NCI-H1048 (cell line): Measurements from ENCODE around the gene CXCL1.

ENCODE experiments used
- DNase-seq: peaks from one replicate; lab custom pipeline; 2025; lab: John Stamatoyannopoulos, UW

The CXCL1 gene

DNA sequence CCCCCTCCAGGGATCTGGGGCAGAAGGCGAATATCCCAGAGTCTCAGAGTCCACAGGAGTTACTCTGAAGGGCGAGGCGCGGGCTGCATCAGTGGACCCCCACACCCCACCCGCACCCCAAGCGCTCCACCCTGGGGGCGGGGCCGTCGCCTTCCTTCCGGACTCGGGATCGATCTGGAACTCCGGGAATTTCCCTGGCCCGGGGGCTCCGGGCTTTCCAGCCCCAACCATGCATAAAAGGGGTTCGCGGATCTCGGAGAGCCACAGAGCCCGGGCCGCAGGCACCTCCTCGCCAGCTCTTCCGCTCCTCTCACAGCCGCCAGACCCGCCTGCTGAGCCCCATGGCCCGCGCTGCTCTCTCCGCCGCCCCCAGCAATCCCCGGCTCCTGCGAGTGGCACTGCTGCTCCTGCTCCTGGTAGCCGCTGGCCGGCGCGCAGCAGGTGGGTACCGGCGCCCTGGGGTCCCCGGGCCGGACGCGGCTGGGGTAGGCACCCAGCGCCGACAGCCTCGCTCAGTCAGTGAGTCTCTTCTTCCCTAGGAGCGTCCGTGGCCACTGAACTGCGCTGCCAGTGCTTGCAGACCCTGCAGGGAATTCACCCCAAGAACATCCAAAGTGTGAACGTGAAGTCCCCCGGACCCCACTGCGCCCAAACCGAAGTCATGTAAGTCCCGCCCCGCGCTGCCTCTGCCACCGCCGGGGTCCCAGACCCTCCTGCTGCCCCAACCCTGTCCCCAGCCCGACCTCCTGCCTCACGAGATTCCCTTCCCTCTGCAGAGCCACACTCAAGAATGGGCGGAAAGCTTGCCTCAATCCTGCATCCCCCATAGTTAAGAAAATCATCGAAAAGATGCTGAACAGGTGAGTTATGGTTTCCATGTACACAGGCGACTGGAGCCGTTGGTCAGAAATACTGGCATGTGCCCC is at the start of gene CXCL1:
Gene CXCL1, plus strand, starts transcription at position 264 of the 926 bp plus-strand sequence. Its CDS starts 78 bp downstream, at position 342.
- no peak for DNase-seq

DNA sequence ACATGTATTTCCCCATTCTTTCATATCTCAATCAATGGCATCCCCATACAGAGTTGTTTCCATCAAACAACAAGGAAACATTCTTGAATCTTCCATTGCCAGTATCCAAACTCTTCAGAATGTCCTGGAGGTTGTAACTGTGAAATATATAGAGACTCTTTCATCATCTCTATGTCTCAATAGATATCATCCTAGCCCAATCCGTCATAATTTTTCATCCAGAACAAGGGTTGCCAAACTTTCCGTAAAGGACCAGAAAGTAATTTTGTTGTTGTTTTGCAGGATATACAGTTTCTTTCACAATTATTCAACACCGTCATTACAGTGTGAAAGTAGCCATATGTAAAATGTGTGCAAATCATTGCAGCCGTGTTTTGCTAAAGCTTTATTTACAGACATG is 47.9 kb upstream of the CXCL1 start:
- no peak for DNase-seq

GRCh38 chr4:73822389-73822788 is 46.8 kb upstream of the CXCL1 start:
- no peak for DNase-seq

DNA sequence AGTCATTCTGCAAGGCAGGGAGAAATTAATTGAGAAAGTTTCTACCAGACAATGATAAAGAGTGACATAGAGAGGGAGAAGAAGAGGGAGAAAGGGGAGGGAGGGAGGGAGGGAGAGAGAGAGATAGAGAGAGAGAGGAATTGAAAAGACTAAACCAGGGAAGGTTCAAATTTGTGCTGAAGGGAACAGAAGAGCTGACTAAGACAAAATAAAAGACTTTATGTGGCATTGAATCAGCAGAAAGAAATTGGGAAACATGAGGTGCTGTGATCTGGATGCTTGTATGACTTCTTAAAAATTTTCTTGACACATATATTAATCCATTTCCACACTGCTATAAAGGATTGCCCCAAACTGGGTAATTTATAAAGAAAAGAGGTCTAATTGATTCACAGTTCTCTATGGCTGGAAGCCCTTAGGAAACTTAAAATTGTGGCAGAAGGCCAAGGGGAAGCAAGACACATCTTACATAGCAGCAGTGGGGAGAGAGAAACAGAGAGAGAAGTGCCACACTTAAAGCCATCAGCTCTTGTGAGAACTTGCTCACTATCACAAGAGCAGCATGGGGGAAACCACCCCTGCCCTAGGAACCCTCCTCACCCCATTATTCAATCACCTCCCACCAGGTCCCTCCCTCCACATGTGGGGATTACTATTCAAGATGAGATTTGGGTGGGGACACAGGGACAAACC is 46.2 kb upstream of the CXCL1 start:
- DNase-seq, result no peak

- DNase-seq, result no peak
Observed at GRCh38 chr4:73823760-73824159, 45.4 kb upstream of the CXCL1 start.

- no peak for DNase-seq
Observed at GRCh38 chr4:73828956-73829355, 40.2 kb upstream of the CXCL1 start.

DNA sequence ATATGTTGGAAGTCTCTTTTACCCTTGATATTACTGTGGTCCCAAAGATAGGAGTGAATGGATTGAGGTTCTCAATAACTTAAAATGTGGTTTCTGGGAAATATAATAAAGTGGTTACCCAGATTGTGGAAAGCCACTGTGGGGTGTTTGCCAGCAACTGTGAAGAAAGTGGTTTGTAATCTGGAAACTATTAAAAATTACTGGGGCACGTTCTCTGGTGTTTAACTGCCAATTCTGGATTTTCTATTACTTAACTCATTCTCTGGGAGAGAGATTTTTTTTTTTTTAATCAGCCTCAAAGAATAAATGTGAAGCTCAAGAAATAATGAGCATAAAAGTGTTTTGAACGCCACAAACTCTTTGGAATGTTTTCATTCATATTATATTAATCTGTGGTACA is 37.6 kb upstream of the CXCL1 start:
- no peak for DNase-seq

GRCh38 chr4:73832651-73833237 is 36.4 kb upstream of the CXCL1 start:
- DNase-seq, result no peak

GRCh38 chr4:73836373-73837279 is 32.6 kb upstream of the CXCL1 start, which contains the start of gene CXCL6:
Gene CXCL6 (plus strand): TSS chr4:73836678. CDS start chr4:73836751, 73 bp downstream.
- no peak for DNase-seq

GRCh38 chr4:73839071-73839470 is 30.1 kb upstream of the CXCL1 start:
- DNase-seq, result no peak

- no peak for DNase-seq
Observed at GRCh38 chr4:73839715-73840114, 29.5 kb upstream of the CXCL1 start.

- no peak for DNase-seq
Observed at GRCh38 chr4:73841243-73841925, 27.8 kb upstream of the CXCL1 start.

DNA sequence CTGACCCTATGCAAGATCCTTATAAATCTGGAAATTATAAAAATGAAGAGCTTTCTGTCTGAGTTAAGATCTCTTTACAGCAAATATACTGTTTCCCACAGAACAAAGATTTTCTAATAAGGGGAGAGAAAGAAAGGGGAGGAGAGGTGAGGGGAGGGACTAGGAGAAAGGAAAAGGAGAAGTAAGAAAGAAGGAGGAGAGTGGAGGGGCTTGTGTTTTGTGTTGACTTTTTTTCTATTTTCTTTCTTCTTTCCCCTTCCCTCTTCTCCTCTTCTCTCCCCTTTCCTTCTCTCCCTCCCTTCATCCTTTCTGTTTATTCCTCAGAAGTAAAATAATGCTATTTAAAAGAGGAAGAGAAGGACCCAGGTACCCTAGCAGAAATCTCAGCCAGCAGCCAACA is 26.5 kb upstream of the CXCL1 start:
- DNase-seq, result no peak

- DNase-seq, result no peak
Observed at GRCh38 chr4:73843369-73843768, 25.8 kb upstream of the CXCL1 start.

GRCh38 chr4:73844345-73844744 is 24.8 kb upstream of the CXCL1 start:
- DNase-seq, result no peak

GRCh38 chr4:73844806-73845205 is 24.4 kb upstream of the CXCL1 start:
- no peak for DNase-seq

GRCh38 chr4:73847526-73848182 is 21.5 kb upstream of the CXCL1 start:
- DNase-seq, result no peak

GRCh38 chr4:73848183-73848777 is 20.9 kb upstream of the CXCL1 start:
- no peak for DNase-seq

- no peak for DNase-seq
Observed at GRCh38 chr4:73850261-73850970, 18.8 kb upstream of the CXCL1 start.
